Ectodermal cell (in vitro differentiated cells): Measurements from ENCODE around the gene KCTD15.

Source experiments
- H3K27ac ChIP-seq: 2 replicates; pipeline ENCODE4 v1.7.0; 2013; ENCODE audit warnings: mild to moderate bottlenecking, low read depth, low read length; ENCODE audit not compliant: insufficient read depth, poor library complexity, severe bottlenecking
- H3K27me3 ChIP-seq: 2 replicates; pipeline ENCODE4 v1.7.0; 2013; ENCODE audit warnings: mild to moderate bottlenecking, low read length; ENCODE audit not compliant: insufficient read depth, control insufficient read depth, poor library complexity, severe bottlenecking
- H3K36me3 ChIP-seq: one replicate; pipeline ENCODE4 v1.7.0; 2013; ENCODE audit warnings: low read length; ENCODE audit not compliant: control insufficient read depth, insufficient read depth
- H3K4me1 ChIP-seq: one replicate; pipeline ENCODE4 v1.7.0; 2013; ENCODE audit warnings: low read length; ENCODE audit not compliant: control insufficient read depth, insufficient read depth
- H3K4me3 ChIP-seq: 2 replicates; pipeline ENCODE4 v1.7.0; 2013; ENCODE audit warnings: low read depth, low read length, control low read depth; ENCODE audit not compliant: insufficient read depth
- H3K9me3 ChIP-seq: 2 replicates; pipeline ENCODE4 v1.7.0; 2013; ENCODE audit warnings: mild to moderate bottlenecking, low read length, moderate library complexity; ENCODE audit not compliant: control insufficient read depth
- WGBS, 2 experiments: methylation state at CpG; one replicate each; pipeline ENCODE4 v1.1.7; 2013; ENCODE audit warnings: missing lambda C conversion rate in 2 of 2; 5-methylcytosine and 5-hydroxymethylcytosine counted together

KCTD15 gene

GRCh38 chr19:33779849-33780248 lies 16.8 kb upstream of the KCTD15 start:
- Histone ChIP-seq H3K4me1 (no peaks in the 10 kb centered on the region), H3K27me3 (peaks cover 3% of the 10 kb centered on the region), H3K36me3 (no peaks in the 10 kb centered on the region), H3K4me3 (no peak overlapping the region), H3K27ac (no peak overlapping the region), H3K9me3 (no peaks in the 10 kb centered on the region)
- WGBS, 2 experiments: 90 to 93% methylated on average over 7 of the region's 7 CpGs

GRCh38 chr19:33780251-33780650 lies 16.4 kb upstream of the KCTD15 start:
- H3K4me1 ChIP-seq: no peaks in the 10 kb centered on the region
- H3K36me3 ChIP-seq: no peaks in the 10 kb centered on the region
- no peak overlapping the region for H3K4me3 ChIP-seq
- 89% methylated on average over 6 of the region's 6 CpGs for WGBS, 2 experiments
- no peak overlapping the region for H3K27ac ChIP-seq
- H3K27me3 ChIP-seq: peaks cover 3% of the 10 kb centered on the region
- no peaks in the 10 kb centered on the region for H3K9me3 ChIP-seq

DNA sequence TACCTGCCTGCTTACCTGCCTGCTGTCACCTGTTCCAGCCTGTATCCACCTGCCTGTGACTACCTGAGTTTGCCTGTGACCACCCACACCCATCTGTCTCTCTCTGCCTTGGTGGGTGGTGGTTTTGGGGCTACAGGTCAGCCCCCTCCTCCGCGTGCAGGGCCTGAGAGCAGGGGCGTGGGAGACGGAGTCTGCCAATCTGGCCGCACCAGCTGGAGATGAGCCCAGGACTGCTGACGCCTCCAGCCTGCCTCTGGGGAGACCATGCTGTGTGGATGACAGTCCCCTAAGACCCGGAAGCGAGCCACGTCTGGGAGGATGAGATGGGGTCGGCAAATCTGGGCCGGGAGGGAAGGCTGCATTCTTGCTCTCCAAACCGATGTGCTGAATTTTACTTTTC lies 15.9 kb upstream of the KCTD15 start:
- Histone ChIP-seq H3K27me3 (peaks cover 3% of the 10 kb centered on the region), H3K36me3 (no peaks in the 10 kb centered on the region), H3K9me3 (no peaks in the 10 kb centered on the region), H3K4me3 (no peak overlapping the region), H3K27ac (no peak overlapping the region), H3K4me1 (no peaks in the 10 kb centered on the region)
- 84 to 87% methylated on average over 12 of the region's 12 CpGs for WGBS, 2 experiments

- H3K36me3 ChIP-seq: no peaks in the 10 kb centered on the region
- H3K27ac ChIP-seq: no peak overlapping the region
- WGBS, 2 experiments: 93 to 96% methylated on average over 15 of the region's 15 CpGs
- H3K4me3 ChIP-seq: no peak overlapping the region
- peaks cover 3% of the 10 kb centered on the region for H3K27me3 ChIP-seq
- no peaks in the 10 kb centered on the region for H3K4me1 ChIP-seq
- no peaks in the 10 kb centered on the region for H3K9me3 ChIP-seq
These were observed 15.2 kb upstream of the KCTD15 start for GRCh38 chr19:33781415-33781935.

GRCh38 chr19:33781996-33782395 lies 14.7 kb upstream of the KCTD15 start:
- no peaks in the 10 kb centered on the region for H3K36me3 ChIP-seq
- whole genome bisulfite sequencing, 2 experiments: 92 to 94% methylated on average over 5 of the region's 5 CpGs
- H3K27ac ChIP-seq: no peak overlapping the region
- peaks cover 3% of the 10 kb centered on the region for H3K27me3 ChIP-seq
- no peaks in the 10 kb centered on the region for H3K4me1 ChIP-seq
- H3K9me3 ChIP-seq: no peaks in the 10 kb centered on the region
- no peak overlapping the region for H3K4me3 ChIP-seq

GRCh38 chr19:33784432-33784831 lies 12.2 kb upstream of the KCTD15 start:
- Histone ChIP-seq H3K4me1 (no peaks in the 10 kb centered on the region), H3K27me3 (no peaks in the 10 kb centered on the region), H3K27ac (no peak overlapping the region), H3K36me3 (no peaks in the 10 kb centered on the region), H3K4me3 (no peak overlapping the region), H3K9me3 (no peaks in the 10 kb centered on the region)
- 94 to 96% methylated on average over 5 of the region's 5 CpGs for WGBS, 2 experiments

GRCh38 chr19:33785795-33786194 lies 10.9 kb upstream of the KCTD15 start:
- Histone ChIP-seq H3K36me3 (no peaks in the 10 kb centered on the region), H3K27me3 (no peaks in the 10 kb centered on the region), H3K4me3 (no peak overlapping the region), H3K4me1 (no peaks in the 10 kb centered on the region), H3K9me3 (no peaks in the 10 kb centered on the region), H3K27ac (no peak overlapping the region)
- WGBS, 2 experiments: 91 to 92% methylated on average over 6 of the region's 6 CpGs

DNA sequence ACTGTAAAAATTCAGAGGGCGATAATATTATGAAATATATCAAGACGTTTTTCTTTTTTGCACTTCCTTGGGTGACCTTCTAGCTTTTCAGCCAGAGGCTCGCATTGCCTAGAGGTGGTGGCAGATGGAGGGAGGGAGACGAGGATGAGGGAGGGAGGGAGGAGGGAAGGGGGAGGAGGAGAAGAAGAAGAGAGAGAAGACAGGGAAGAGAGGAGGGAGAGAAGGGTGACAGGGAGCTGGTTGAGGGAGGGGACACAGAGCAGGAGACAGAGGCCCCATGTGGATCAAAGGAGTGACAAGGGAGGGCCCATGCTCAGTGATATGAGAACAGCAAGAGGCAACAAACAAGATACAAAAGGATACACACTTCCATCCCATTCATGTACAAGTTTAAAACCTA lies 8.0 kb upstream of the KCTD15 start:
- WGBS, 2 experiments: 47 to 52% methylated on average over 4 of the region's 4 CpGs
- no peaks in the 10 kb centered on the region for H3K4me1 ChIP-seq
- no peaks in the 10 kb centered on the region for H3K27me3 ChIP-seq
- H3K27ac ChIP-seq: no peak overlapping the region
- no peaks in the 10 kb centered on the region for H3K36me3 ChIP-seq
- no peaks in the 10 kb centered on the region for H3K9me3 ChIP-seq
- no peak overlapping the region for H3K4me3 ChIP-seq

GRCh38 chr19:33789344-33789743 lies 7.3 kb upstream of the KCTD15 start:
- WGBS, 2 experiments: 83 to 87% methylated on average over 5 of the region's 5 CpGs
- Histone ChIP-seq H3K27ac (no peak overlapping the region), H3K27me3 (no peaks in the 10 kb centered on the region), H3K4me3 (no peak overlapping the region), H3K36me3 (no peaks in the 10 kb centered on the region), H3K4me1 (peaks cover 2% of the 10 kb centered on the region), H3K9me3 (no peaks in the 10 kb centered on the region)

DNA sequence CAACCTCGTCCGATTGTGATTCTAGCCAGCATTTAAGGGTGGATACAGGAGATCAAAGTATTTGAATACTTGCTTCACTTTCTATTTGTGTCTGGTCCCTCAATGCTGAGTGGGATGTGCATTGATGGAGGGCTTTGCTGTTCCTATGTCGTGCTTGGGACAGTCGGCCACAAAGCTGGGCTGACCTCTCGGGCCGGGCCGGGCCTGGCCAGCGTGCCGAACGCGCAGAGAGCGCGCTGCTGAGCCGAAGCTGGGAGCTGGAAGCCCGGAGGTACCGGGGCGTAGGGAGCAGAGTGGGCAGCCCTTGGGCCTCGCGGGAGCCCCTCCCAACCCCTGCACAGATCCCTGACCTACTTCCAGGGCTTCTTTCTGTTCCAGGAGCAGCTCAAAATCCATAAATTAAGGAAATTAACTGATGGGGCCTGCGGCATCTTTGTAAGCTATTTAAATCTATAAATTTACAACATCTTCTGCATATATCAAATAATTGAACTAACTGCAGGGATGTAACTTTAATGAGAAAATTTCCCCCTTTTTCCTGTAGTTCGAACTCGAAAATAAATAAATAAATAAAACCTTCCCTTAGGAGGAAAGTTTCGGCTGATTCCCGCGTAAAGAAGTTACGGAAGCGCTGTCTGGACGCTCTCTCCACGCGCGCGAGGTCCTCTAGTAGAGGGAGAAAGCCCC lies 1.8 kb upstream of the KCTD15 start:
- Histone ChIP-seq H3K27me3 (no peaks in the 10 kb centered on the region), H3K27ac (peak overlapping the region; percentile 98), H3K4me1 (peaks cover 17% of the 10 kb centered on the region), H3K36me3 (no peaks in the 10 kb centered on the region), H3K9me3 (no peaks in the 10 kb centered on the region), H3K4me3 (peak overlapping the region; percentile 88)
- WGBS, 2 experiments: 15% methylated on average over 31 to 32 of the region's 32 CpGs
